22Rv1 (cell line): Measurements from ENCODE around the gene SENP2.

Source experiments
- H3K27ac ChIP-seq: fragments of 450-650 bp; 2 replicates; pipeline ENCODE4 v1.5.1; 2017
- CTCF ChIP-seq: fragments of 450-650 bp; IDR thresholded peaks from 2 replicates; pipeline ENCODE4 v1.5.1; 2017; ENCODE audit warnings: mild to moderate bottlenecking
- ZFX ChIP-seq: fragments of 450-650 bp; IDR thresholded peaks from 2 replicates; pipeline ENCODE4 v1.6.1; 2017; ENCODE audit warnings: antibody characterized with exemption, borderline replicate concordance

The SENP2 gene

DNA sequence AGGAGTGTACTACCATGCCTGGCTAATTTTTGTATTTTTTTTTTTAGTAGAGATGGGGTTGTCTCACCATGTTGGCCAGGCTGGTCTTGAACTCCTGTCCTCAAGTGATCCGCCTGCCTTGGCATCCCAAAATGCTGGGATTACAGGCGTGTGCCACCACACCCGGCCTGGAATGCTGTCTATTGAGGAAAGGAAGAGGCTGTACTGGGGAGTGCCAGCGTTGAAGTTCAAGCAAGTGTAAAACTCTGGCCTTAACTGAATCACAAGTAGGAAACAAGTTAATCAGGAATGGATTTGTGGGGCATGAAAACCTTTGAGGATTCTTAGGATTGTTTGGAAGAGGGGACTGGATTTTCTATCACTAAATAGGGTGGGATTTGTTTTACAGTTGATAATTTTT, 1.4 kb upstream of the SENP2 start:
- TF ChIP-seq ZFX (no peak), CTCF (no peak)
- no peak overlapping the region for H3K27ac ChIP-seq

- no peak for TF ChIP-seq ZFX
- no peak for TF ChIP-seq CTCF
- peak overlapping the region; percentile 79 for H3K27ac ChIP-seq
Observed at GRCh38 chr3:185585518-185585858, 607 bp upstream of the SENP2 start.

DNA sequence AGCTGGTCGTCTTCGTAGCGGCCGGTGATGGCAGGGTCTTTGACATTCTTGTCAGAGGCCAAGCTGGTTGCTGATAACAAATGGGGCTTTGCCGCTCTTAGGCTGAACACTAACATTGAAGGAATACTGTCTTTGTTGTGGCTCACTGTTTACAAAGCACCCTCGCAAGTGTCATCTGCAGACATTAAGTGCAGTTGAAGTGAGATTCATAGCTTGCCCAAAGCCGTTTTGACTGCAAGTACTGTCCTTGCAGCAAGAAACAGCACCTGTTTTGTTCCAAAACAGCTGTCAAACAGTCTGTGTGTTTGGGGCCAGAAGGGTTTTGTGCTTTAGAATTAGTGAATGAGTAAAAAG, 568 bp downstream of the SENP2 start:
- no peak for TF ChIP-seq ZFX
- no peak for TF ChIP-seq CTCF
- peak overlapping the region; percentile 79 for H3K27ac ChIP-seq

DNA sequence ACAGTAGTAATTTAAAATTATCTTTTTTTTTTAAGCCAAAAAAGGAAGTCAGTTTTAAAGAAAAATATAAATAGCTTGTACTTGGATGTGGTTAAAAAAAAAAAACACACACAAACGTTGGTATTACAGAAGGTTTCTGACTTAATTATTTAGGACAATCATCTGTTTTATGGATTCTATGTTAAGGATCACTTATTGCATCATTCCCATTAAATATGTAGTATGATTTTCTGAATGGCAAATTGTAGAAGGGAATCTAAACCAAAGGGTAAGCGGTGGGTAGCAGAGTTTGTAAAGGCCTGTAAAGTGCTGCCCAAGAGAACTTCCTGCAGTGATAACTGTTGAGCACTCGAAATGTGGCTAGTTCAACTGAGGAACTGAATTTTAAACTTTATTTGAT, 8.0 kb downstream of the SENP2 start:
- no peak for TF ChIP-seq ZFX
- no peak for TF ChIP-seq CTCF
- no peak overlapping the region for H3K27ac ChIP-seq

DNA sequence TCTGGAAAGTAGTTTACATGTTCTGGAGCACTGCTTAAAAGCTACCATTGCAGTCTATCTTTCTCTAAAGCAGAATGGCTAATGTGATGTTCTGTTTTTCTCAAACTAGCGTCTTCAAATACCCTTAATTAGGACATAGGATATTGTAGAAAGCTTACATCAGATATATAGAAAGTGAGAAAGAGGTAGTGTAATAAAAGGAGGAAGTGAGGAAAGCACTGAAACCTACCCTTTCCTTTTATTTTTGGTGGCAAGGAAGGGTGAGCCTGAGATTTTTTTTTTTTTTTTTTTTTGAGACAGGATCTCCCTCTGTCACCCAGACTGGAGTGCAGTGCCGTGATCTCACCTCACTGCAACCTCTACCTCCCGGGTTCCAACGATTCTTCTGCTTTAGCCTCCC, 9.4 kb downstream of the SENP2 start:
- no peak overlapping the region for H3K27ac ChIP-seq
- no peak for TF ChIP-seq CTCF
- TF ChIP-seq ZFX, result no peak

DNA sequence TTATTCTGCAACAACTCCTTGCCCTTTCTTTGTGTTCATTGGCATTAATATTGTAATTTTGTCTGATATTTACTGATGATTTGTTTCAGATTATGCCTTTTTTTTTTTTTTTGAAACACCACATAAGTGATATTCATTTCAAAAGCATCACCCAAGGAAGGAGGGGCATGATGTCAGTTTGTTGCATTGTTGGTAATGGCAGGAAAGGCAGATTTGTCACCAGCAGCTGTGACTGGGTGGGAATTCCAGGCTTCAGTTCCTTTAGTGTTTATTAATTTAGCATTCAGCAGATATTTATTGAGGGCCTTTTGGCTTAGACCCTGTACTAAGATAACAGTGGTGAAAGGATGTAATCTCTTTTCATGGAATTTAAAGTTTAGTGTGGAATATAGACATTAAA, 19.5 kb downstream of the SENP2 start:
- TF ChIP-seq ZFX, result no peak
- TF ChIP-seq CTCF, result no peak
- no peak overlapping the region for H3K27ac ChIP-seq

DNA sequence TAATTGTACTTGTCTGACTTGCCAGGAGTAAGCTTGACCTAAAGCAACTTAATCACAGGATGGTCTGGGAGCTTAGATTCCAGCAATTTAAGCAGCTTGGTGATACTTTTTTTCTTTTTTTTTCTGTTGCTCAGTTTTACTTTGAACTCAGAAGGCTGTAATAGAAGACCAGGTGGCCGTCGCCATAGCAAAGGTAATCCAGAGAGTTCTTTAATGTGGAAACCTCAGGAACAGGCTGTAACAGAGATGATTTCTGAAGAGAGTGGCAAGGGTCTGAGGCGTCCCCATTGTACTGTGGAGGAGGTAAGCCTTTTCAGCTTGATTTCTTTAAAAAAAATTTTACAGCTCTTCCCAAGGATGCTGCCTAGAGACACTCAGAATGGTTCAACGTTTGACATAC, 20.1 kb downstream of the SENP2 start:
- no peak overlapping the region for H3K27ac ChIP-seq
- TF ChIP-seq CTCF (no peak), ZFX (no peak)
